Glutamatergic neuron (in vitro differentiated cells): ENCODE results near the gene TRIM47. TPM values are rescaled to one million over a fixed set of nuclear protein-coding genes. Genes with fewer than 3 reads are reported as not detected.

ENCODE experiments used
- DNase-seq: peaks from one replicate; pipeline ENCODE4 v3.0.0; 2022
- H3K27ac Mint-ChIP-seq: one replicate; pipeline ENCODE4 v1.8.0; 2020; ENCODE audit warnings: mild to moderate bottlenecking, mixed read lengths, inconsistent platforms; ENCODE audit not compliant: unreplicated experiment
- H3K27me3 Mint-ChIP-seq: one replicate; pipeline ENCODE4 v1.8.0; 2020; ENCODE audit warnings: mild to moderate bottlenecking, moderate library complexity, mixed read lengths, inconsistent platforms; ENCODE audit not compliant: unreplicated experiment
- H3K36me3 Mint-ChIP-seq: one replicate; pipeline ENCODE4 v1.8.0; 2020; ENCODE audit warnings: mild to moderate bottlenecking, mixed read lengths, inconsistent platforms; ENCODE audit not compliant: unreplicated experiment
- H3K4me1 Mint-ChIP-seq: one replicate; pipeline ENCODE4 v1.8.0; 2020; ENCODE audit warnings: mild to moderate bottlenecking, low read depth, mixed read lengths, inconsistent platforms; ENCODE audit not compliant: unreplicated experiment
- H3K4me3 Mint-ChIP-seq: one replicate; pipeline ENCODE4 v1.8.0; 2020; ENCODE audit warnings: mild to moderate bottlenecking, mixed read lengths, inconsistent platforms; ENCODE audit not compliant: unreplicated experiment
- H3K9me3 Mint-ChIP-seq: one replicate; pipeline ENCODE4 v1.8.0; 2020; ENCODE audit warnings: mild to moderate bottlenecking, moderate library complexity, mixed read lengths, inconsistent platforms; ENCODE audit not compliant: unreplicated experiment
- total RNA-seq: library from RNA; stranded (reverse); fragmentation: NEBNext Ultra II Directional; extraction: Animal tissue kit (Norgen Biotek cat#: 25700); gene quantifications from one replicate; pipeline ENCODE4 v1.2.1, GENCODE V29; 2021; ENCODE audit not compliant: unreplicated experiment
- TF ChIP-seq, protein P1 (sequence below): fragments of 200-600 bp; sonication (generic); IDR thresholded peaks from one replicate; pipeline ENCODE4 v1.5.0; 2021; ENCODE audit not compliant: partially characterized antibody, unreplicated experiment

TRIM47 gene
- total RNA-seq, 1 donor from 2014 or later: 2.1 TPM

DNA sequence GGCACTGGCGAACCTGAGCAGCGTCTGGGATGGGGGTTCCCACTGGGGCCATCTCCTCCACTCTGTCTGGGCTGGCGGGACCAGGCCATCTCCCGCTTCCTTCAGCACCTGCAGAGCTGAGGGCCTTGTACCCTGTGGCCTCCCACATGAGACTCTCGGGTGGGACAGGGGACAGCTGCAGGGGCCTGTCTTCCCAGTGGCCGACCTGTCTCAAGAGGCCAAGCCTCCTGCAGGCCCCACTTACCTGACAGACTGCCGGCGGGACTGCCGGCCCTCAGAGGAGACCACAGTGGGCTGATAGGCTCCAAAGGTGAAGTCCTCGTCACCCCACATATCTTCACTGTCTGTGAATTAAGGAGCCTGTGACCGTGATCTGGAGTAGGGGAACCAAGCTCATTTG lies 46.7 kb upstream of the TRIM47 start:
- Mint-ChIP-seq H3K27ac (peak overlapping the region; percentile 43), H3K4me3 (no peak overlapping the region), H3K27me3 (peaks cover 10% of the 10 kb centered on the region), H3K4me1 (peaks cover 13% of the 10 kb centered on the region), H3K36me3 (no peaks in the 10 kb centered on the region), H3K9me3 (peaks cover 9% of the 10 kb centered on the region)
- TF ChIP-seq, protein P1, sequence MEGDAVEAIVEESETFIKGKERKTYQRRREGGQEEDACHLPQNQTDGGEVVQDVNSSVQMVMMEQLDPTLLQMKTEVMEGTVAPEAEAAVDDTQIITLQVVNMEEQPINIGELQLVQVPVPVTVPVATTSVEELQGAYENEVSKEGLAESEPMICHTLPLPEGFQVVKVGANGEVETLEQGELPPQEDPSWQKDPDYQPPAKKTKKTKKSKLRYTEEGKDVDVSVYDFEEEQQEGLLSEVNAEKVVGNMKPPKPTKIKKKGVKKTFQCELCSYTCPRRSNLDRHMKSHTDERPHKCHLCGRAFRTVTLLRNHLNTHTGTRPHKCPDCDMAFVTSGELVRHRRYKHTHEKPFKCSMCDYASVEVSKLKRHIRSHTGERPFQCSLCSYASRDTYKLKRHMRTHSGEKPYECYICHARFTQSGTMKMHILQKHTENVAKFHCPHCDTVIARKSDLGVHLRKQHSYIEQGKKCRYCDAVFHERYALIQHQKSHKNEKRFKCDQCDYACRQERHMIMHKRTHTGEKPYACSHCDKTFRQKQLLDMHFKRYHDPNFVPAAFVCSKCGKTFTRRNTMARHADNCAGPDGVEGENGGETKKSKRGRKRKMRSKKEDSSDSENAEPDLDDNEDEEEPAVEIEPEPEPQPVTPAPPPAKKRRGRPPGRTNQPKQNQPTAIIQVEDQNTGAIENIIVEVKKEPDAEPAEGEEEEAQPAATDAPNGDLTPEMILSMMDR: no peak
- DNase-seq: no peak

DNA sequence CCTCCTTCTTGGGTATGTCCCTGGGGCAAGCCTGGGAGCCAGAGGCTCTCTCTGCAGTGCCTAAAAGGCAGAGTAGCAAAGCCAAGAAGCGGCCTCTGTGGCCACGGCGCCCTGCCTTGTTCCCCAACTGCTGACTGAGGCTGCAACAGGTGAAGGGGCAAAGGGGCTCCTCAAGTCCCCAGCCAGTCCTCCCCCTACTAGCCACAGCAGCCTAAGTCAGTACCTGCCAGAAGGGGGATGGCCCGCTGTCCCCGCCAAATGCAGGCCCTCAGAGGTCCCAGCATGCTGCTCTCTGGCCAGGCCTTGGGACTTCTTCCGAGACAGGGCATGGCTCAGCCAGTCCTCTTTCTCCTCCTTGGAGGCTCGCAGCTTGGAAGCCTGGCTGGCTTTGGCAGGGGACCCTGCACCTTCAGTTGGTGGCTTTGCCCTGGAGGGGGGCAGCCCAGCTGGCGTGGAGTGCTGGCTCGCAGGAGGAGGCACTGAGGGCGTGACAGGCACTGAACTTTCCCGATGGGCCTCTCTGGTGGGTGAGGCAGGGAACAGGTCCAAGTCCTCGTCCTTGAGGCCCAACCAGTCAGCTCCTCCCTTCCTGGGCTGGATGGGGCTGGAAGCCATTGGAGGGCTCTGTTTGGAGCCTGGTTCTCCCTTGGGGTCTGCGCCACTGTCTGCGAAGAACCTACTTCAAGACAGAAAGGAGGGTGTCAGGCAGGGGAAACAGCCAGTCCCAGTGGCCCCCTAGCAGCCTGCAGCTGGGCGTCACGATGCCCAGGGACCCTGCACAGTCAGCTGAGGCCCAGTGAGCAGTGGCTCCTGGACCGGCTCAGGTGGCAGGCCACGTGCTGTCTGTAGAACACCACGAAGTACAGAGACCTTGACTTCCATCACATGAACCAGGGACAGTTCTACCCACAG lies 44.8 kb upstream of the TRIM47 start:
- TF ChIP-seq, protein P1: no peak
- Mint-ChIP-seq H3K9me3 (peaks cover 14% of the 10 kb centered on the region), H3K27me3 (peaks cover 13% of the 10 kb centered on the region), H3K27ac (no peak overlapping the region), H3K4me1 (peaks cover 15% of the 10 kb centered on the region), H3K4me3 (no peak overlapping the region), H3K36me3 (no peaks in the 10 kb centered on the region)
- DNase-seq: no peak

- Mint-ChIP-seq H3K4me1 (peaks cover 15% of the 10 kb centered on the region), H3K9me3 (peaks cover 10% of the 10 kb centered on the region), H3K4me3 (peak overlapping the region; percentile 55), H3K36me3 (no peaks in the 10 kb centered on the region), H3K27me3 (peaks cover 10% of the 10 kb centered on the region), H3K27ac (no peak overlapping the region)
- TF ChIP-seq, protein P1: no peak
- DNase-seq: no peak
These were observed 44.0 kb upstream of the TRIM47 start for GRCh38 chr17:75922173-75922961.

GRCh38 chr17:75921596-75921995 lies 43.2 kb upstream of the TRIM47 start:
- Mint-ChIP-seq H3K4me3 (no peak overlapping the region), H3K27ac (no peak overlapping the region), H3K9me3 (peaks cover 12% of the 10 kb centered on the region), H3K27me3 (peaks cover 13% of the 10 kb centered on the region), H3K36me3 (no peaks in the 10 kb centered on the region), H3K4me1 (peaks cover 19% of the 10 kb centered on the region)
- TF ChIP-seq, protein P1: no peak
- DNase-seq: no peak
